Tibial artery (tissue), 4 donors: Measurements from ENCODE around the gene CSAD.

Experiments used
- DNase-seq, 2 donors: peaks; one replicate each; pipeline ENCODE4 v3.0.0-alpha.2; 2019
- H3K27ac ChIP-seq, 2 donors: fragments of 200-600 bp; sonication (generic) in 1 of 2; 1 replicate in 1 of 2; 2 replicates in 1 of 2; pipeline ENCODE4 v1.5.1; 2018 to 2019; ENCODE audit warnings: mild to moderate bottlenecking in 1 of 2
- H3K27me3 ChIP-seq, 2 donors: fragments of 200-600 bp; sonication (generic) in 1 of 2; one replicate each; pipeline versions ENCODE4 v1.5.1 to v1.6.0; 2016 to 2019
- H3K36me3 ChIP-seq, 3 donors: fragments of 200-600 bp; sonication (generic) in 2 of 3; one replicate each; pipeline ENCODE4 v1.5.1; 2016 to 2019; ENCODE audit warnings: mild to moderate bottlenecking in 2 of 3
- H3K4me1 ChIP-seq, 4 donors: fragments of 200-600 bp; sonication (generic) in 2 of 4; 1 replicate in 3 of 4; 2 replicates in 1 of 4; pipeline ENCODE4 v1.5.1; 2016 to 2019
- H3K4me3 ChIP-seq, 2 donors: fragments of 200-600 bp; sonication (generic) in 1 of 2; 1 replicate in 1 of 2; 2 replicates in 1 of 2; pipeline ENCODE4 v1.5.1; 2018 to 2019; ENCODE audit warnings: mild to moderate bottlenecking in 2 of 2
- H3K9me3 ChIP-seq, 3 donors: fragments of 200-600 bp; sonication (generic) in 1 of 3; one replicate each; pipeline ENCODE4 v1.5.1; 2016 to 2019
- intact Hi-C: fragments of 100-400 bp; cut with DNase I; formaldehyde crosslinking; loops from one replicate; pipeline ENCODE4 v1.15.0; 2023; ENCODE audit warnings: low total_unique reads
- TF ChIP-seq, protein P1 (sequence below), 2 experiments: fragments of 200-600 bp in 1 of 2; fragments of 450-650 bp in 1 of 2; IDR thresholded peaks; one replicate each; pipeline ENCODE4 v1.5.1; 2017 to 2019; ENCODE audit warnings: antibody characterized with exemption in 2 of 2, mild to moderate bottlenecking in 1 of 2, moderate library complexity in 1 of 2

CSAD gene

DNA sequence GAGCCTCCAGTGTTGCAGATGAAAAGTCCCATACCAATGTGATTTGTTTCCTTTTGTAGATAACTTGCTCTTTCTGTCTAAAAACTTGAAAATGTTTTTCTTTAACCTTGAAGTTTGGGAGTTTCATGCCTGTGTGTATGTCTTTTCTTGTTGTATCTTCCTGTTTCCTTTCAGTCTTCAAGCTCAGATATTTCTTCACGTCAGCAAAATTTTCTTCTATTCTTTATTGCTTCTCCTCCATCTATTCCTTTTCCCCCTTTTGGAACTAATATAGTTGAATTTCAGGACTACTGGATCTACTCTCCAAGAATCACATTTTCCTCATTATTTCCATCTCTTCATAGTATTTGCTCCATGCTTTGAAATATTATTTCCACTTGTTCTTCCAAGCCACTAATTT lies 53.6 kb downstream of the CSAD start:
- Histone ChIP-seq H3K4me1 (peaks cover 0 to 5% (median 0%) of the 10 kb centered on the region in 4 donors), H3K9me3 (no peaks in the 10 kb centered on the region), H3K27ac (no peak overlapping the region), H3K27me3 (no peaks in the 10 kb centered on the region), H3K4me3 (no peak overlapping the region), H3K36me3 (no peaks in the 10 kb centered on the region)
- no peak for DNase-seq
- intact Hi-C loops = no loop called here
- TF ChIP-seq, protein P1, sequence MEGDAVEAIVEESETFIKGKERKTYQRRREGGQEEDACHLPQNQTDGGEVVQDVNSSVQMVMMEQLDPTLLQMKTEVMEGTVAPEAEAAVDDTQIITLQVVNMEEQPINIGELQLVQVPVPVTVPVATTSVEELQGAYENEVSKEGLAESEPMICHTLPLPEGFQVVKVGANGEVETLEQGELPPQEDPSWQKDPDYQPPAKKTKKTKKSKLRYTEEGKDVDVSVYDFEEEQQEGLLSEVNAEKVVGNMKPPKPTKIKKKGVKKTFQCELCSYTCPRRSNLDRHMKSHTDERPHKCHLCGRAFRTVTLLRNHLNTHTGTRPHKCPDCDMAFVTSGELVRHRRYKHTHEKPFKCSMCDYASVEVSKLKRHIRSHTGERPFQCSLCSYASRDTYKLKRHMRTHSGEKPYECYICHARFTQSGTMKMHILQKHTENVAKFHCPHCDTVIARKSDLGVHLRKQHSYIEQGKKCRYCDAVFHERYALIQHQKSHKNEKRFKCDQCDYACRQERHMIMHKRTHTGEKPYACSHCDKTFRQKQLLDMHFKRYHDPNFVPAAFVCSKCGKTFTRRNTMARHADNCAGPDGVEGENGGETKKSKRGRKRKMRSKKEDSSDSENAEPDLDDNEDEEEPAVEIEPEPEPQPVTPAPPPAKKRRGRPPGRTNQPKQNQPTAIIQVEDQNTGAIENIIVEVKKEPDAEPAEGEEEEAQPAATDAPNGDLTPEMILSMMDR (IDR thresholded peaks at IDR 0.05) = no peak

DNA sequence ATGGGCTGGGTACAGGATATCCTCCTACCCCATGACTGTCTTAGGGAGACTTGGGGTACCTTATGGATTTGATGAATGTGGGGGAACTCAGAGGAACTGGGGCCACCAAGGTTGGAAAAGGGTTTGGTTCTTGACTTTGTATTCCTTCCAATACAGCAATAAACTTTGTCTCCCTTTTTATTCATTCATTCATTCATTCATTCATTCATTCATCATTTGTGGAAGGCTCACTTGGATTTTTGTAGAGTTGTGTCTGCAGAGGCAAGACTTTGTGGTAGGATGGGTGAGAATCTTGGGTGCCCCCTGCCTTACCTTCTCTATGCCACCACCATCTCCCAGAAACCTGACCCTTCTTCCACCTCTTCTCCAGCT lies 56.4 kb downstream of the CSAD start:
- no peaks in the 10 kb centered on the region for H3K4me1 ChIP-seq
- no peaks in the 10 kb centered on the region for H3K27me3 ChIP-seq
- H3K4me3 ChIP-seq = no peak overlapping the region
- TF ChIP-seq, protein P1 (IDR thresholded peaks at IDR 0.05) = no peak
- no peak overlapping the region for H3K27ac ChIP-seq
- intact Hi-C loops = no loop called here
- no peaks in the 10 kb centered on the region for H3K9me3 ChIP-seq
- H3K36me3 ChIP-seq = no peaks in the 10 kb centered on the region
- no peak for DNase-seq

DNA sequence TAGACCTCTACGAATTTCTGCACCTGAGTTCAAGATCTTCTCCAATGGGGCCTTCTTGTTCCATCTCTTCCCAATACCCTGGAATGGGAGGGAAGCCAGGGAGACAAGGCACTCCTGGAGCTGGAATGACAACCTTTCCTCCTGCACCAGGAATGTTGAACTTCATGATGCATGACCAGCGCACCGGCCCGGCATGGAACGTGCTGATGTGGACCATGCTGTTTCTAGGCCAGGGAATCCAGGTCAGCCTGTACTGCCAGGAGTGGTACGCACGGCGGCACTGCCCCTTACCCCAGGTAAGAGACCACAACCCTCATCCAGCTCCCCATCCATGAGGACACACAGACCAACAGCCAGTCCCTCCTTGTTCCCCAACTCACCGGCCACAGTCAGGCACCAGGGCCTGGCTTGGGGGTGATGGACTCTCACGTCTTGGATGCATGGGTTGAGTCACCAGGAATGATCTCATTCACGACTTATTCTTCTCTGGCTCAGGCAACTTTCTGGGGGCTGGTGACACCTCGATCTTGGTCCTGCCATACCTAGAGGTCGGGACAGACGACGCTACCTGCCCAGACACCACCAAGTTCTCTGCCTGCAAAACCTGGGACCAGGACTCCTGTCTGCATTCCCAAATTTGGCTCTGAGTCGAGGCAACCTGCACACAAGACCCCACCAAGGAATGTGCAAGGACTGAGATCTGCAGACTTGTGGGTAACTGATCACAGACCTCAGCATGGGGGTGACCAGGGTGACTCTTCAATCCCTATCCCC lies 57.0 kb downstream of the CSAD start:
- TF ChIP-seq, protein P1 (IDR thresholded peaks at IDR 0.05) = no peak
- no peak for DNase-seq
- H3K4me3 ChIP-seq = no peak overlapping the region
- H3K9me3 ChIP-seq = no peaks in the 10 kb centered on the region
- no peaks in the 10 kb centered on the region for H3K4me1 ChIP-seq
- intact Hi-C loops = no loop called here
- no peak overlapping the region for H3K27ac ChIP-seq
- H3K27me3 ChIP-seq = no peaks in the 10 kb centered on the region
- no peaks in the 10 kb centered on the region for H3K36me3 ChIP-seq

DNA sequence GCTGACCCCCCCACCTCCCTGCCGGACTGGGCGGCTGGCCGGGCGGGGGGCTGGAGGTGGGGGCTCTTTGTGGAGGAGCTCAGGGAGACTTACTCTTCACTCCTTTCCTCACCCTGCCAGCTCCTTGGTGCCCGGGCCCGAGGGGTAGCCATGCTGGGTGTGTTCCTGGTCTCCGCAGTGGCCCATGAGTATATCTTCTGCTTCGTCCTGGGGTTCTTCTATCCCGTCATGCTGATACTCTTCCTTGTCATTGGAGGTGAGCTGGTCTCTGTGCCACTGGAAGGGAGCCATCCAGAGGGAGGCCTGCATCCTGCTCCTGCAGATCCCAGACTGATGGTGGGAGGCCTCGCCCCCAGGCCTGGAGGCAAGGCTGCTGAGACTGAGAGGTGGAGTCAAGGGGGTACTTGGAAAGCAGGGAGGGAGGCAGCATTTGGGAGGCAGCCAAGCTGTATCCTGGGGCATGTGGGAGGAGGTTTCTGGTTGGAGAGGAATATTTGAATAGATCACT lies 57.7 kb downstream of the CSAD start:
- no peaks in the 10 kb centered on the region for H3K27me3 ChIP-seq
- H3K27ac ChIP-seq = no peak overlapping the region
- intact Hi-C loops = no loop called here

DNA sequence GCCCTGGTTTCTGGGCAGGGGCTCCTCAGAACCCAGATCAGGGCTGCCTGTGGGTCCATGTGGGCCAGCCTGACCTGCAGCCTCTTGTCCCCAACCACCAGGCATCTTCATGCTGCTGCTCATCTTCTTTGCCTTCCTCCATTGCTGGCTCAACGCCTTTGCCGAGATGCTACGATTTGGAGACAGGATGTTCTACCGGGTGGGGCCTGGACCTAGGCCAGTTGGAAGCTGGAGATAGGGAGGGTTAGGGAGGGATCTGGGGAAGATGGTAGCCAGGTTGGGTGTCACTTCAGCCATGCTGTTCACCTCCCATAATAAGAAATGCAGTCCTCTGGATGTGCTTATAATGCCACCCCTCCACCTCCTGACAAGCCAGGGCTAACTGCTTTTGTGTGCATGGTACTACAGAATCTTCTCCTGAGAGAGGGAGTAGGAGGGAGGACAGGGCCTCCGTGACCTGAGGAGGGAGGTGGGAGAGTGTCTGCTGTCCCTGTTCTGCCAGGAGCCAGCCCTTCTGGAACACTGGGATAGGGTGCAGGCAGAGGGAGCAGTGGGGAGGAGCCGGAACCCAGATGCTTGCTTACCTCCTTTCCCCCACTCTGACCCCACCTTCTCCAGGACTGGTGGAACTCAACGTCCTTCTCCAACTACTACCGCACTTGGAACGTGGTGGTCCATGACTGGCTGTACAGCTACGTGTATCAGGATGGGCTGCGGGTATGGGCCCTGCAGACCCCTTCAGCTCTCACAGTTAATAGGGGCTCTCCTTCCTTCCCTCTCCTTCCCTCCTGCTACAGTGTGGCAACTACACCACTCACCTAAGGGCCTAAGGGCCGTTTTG lies 59.8 kb downstream of the CSAD start:
- Histone ChIP-seq H3K36me3 (no peaks in the 10 kb centered on the region), H3K4me3 (no peak overlapping the region), H3K27me3 (no peaks in the 10 kb centered on the region), H3K9me3 (no peaks in the 10 kb centered on the region), H3K4me1 (peaks cover 0 to 22% (median 7%) of the 10 kb centered on the region in 4 donors), H3K27ac (no peak overlapping the region)
- intact Hi-C loops = no loop called here
- DNase-seq = no peak
- TF ChIP-seq, protein P1 (IDR thresholded peaks at IDR 0.05) = no peak

More for the DNA sequence above, 57.7 kb downstream of the CSAD start:
- Histone ChIP-seq H3K9me3 (no peaks in the 10 kb centered on the region), H3K36me3 (no peaks in the 10 kb centered on the region), H3K4me1 (peaks cover 0 to under 1% (median under 1%) of the 10 kb centered on the region in 4 donors), H3K4me3 (no peak overlapping the region)
- TF ChIP-seq, protein P1 (IDR thresholded peaks at IDR 0.05) = no peak
- no peak for DNase-seq
